SK-N-MC (cell line): ENCODE measurements around the gene ELOB.
"Not testable (repeated sequence)": the region's sequence is repeated elsewhere in the genome, so short reads cannot be mapped to it uniquely, and the experiment has no call there.

Experiments used
- DNase-seq: peaks from one replicate; pipeline ENCODE4 v3.0.0-alpha.2; 2011; ENCODE audit warnings: low read depth, low spot score
- H3K27ac ChIP-seq: fragments of 200-600 bp; sonication (generic); 2 replicates; pipeline ENCODE4 v1.5.1; 2016; ENCODE audit warnings: mixed run types
- H3K36me3 ChIP-seq: fragments of 200-600 bp; sonication (generic); 2 replicates; pipeline ENCODE4 v1.6.1; 2017; ENCODE audit warnings: antibody characterized with exemption, low read length, mixed read lengths; ENCODE audit not compliant: insufficient read depth
- H3K4me3 ChIP-seq: fragments of 200-600 bp; sonication (generic); 2 replicates; pipeline ENCODE4 v1.5.1; 2016
- H3K9ac ChIP-seq: fragments of 200-600 bp; sonication (generic); 2 replicates; pipeline ENCODE4 v1.8.0; 2017; ENCODE audit warnings: mixed run types, mixed read lengths; ENCODE audit not compliant: insufficient read length
- H3K9me3 ChIP-seq: fragments of 200-600 bp; sonication (generic); 2 replicates; pipeline ENCODE4 v1.6.1; 2017; ENCODE audit warnings: low read depth, mild to moderate bottlenecking, antibody characterized with exemption, low read length, moderate library complexity, mixed read lengths
- EZH2 ChIP-seq: fragments of 200-600 bp; sonication (generic); IDR thresholded peaks from one replicate; pipeline ENCODE4 v1.6.1; 2017; ENCODE audit warnings: antibody characterized with exemption
- FOXP2 ChIP-seq: optimal IDR thresholded peaks from 2 replicates; pipeline ENCODE3; 2011; ENCODE audit warnings: mild to moderate bottlenecking, moderate library complexity; ENCODE audit not compliant: insufficient read depth; ENCODE audit errors: extremely low read length, control extremely low read depth
- POLR2AphosphoS5 ChIP-seq: IDR thresholded peaks from 2 replicates; pipeline ENCODE4 v1.6.1; 2012; ENCODE audit warnings: mild to moderate bottlenecking, low read depth, low read length, borderline replicate concordance

Gene ELOB

DNA sequence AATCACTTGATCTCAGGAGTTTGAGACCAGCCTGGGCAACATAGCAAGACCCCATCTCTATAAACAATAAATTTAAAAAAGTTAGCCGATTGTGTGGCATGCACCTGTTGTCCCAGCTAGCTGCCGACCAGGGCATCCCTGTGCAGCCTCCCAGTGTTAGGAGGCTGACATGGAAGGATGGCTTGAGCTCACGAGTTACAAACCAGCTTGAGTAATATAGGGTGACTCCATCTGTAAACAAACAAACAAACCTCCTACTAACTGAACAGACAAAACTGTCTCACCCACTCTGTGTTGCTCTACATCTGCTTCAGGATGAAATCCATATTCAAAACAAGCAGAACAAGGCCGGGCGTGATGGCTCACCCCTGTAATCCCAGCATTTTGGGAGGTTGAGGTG, 50.2 kb downstream of the ELOB start:
- H3K9ac ChIP-seq, result no peak overlapping the region
- H3K36me3 ChIP-seq, result no peaks in the 10 kb centered on the region
- no peak overlapping the region for H3K4me3 ChIP-seq
- no peak overlapping the region for H3K27ac ChIP-seq
- H3K9me3 ChIP-seq, result no peaks in the 10 kb centered on the region
- TF ChIP-seq FOXP2, result no peak
- TF ChIP-seq POLR2AphosphoS5, result no peak
- TF ChIP-seq EZH2, result no peak
- no peak for DNase-seq

DNA sequence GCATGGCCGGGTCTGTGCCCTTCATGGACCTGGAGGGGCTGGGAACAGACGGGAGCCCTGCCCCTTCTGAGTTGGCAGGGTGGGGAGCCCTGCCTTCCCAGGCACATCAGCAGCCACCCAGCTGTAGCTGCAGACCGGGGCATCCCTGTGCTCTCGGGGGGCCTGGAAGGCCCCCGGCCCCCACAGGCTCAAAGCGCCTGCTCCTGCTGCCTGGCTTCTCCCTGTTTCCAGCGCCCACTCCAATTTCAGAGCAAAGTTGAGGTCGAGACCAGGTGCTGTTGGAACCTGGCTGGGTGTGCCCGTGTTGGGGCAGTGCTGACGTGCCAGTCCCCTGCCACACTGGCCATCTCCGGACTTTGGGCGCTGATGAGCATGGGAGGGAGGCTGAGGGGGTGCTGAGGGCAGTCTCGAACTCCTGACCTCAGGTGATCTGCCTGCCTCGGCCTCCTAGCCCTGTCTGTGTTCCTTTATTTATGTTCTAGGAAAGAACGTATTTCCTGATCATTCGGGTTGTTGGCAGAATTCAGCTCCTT, 52.2 kb downstream of the ELOB start:
- H3K36me3 ChIP-seq, result no peaks in the 10 kb centered on the region
- no peak overlapping the region for H3K27ac ChIP-seq
- no peaks in the 10 kb centered on the region for H3K9me3 ChIP-seq
- TF ChIP-seq EZH2 (no peak), POLR2AphosphoS5 (no peak), FOXP2 (no peak)
- no peak overlapping the region for H3K4me3 ChIP-seq
- H3K9ac ChIP-seq, result no peak overlapping the region
- DNase-seq, result no peak

DNA sequence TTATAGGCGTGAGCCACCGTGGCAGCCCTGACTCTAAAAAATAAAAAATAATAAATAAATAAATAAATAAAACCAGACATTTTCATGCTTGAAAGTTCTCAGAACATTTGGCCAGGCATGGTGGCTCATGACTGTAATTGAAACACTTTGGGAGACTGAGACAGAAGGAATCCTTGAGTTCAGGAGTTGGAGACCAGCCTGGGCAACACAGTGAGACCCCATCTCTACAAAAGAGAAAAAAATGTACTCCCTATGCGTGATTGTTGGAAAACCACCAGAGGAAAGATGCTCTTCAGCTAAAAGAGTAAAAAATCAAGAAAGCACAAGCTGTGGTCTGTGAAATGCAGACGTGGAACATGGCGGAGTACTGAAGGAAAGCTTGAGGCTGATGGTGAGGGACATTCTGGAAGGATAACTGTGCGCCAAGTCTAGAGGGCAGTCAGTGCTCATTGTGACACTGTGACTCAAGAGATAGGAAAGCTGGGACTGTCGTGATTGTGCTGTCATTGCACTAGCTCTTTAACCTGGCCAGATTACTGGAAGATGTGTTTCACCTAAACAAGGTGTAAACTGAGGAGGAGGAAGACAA, 52.9 kb downstream of the ELOB start:
- DNase-seq, result no peak
- Histone ChIP-seq H3K4me3 (no peak overlapping the region), H3K9me3 (no peaks in the 10 kb centered on the region), H3K27ac (no peak overlapping the region), H3K36me3 (no peaks in the 10 kb centered on the region), H3K9ac (no peak overlapping the region)
- TF ChIP-seq EZH2 (no peak), FOXP2 (no peak)

DNA sequence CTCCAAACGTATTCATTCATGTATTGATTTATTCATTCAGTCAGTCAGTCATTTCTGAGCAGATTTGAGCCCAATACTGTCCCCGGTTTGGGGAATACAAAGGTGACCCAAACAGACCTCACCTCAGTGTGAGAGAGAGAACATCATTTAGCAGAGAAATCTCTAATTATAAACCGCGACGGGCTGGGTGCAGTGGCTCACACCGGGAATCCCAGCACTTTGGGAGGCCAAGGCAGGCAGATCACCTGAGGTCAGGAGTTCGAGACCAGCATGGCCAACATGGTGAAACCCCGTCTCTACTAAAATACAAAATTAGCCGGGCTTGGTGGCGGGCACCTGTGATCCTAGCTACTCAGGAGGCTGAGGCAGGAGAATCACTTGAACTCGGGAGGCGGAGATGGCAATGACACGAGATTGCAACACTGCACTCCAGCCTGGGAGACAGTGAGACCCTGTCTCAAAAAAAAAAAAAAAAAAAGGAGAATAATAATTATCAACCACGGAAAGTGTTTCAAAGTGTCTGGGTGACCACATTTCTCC, 55.4 kb downstream of the ELOB start:
- not testable (repeated sequence) for H3K9me3 ChIP-seq, DNase-seq, H3K27ac ChIP-seq, H3K36me3 ChIP-seq
- Histone ChIP-seq H3K9ac (peak overlapping the region; percentile 76), H3K4me3 (peak overlapping the region; percentile 79)
